Neuronal stem cell (in vitro differentiated cells): ENCODE data around the gene NCS1.

Source experiments
- DNase-seq: peaks from one replicate; pipeline ENCODE4 v3.0.0-alpha.2; 2013; ENCODE audit warnings: low spot score
- H2AFZ ChIP-seq: one replicate; pipeline ENCODE4 v1.6.1; 2013; ENCODE audit warnings: mild to moderate bottlenecking, low read length, inconsistent platforms
- H2AK5ac ChIP-seq: 2 replicates; pipeline ENCODE4 v1.6.1; 2013; ENCODE audit warnings: low read depth, mild to moderate bottlenecking, inconsistent platforms, low read length, moderate library complexity, mixed read lengths
- H2BK120ac ChIP-seq: 2 replicates; pipeline ENCODE4 v1.6.1; 2013; ENCODE audit warnings: low read depth, mild to moderate bottlenecking, inconsistent platforms, low read length, moderate library complexity, mixed read lengths
- H2BK12ac ChIP-seq: one replicate; pipeline ENCODE4 v1.6.1; 2013; ENCODE audit warnings: low read length, inconsistent platforms
- H2BK15ac ChIP-seq: 2 replicates; pipeline ENCODE4 v1.6.1; 2013; ENCODE audit warnings: mild to moderate bottlenecking, low read length, inconsistent platforms, mixed read lengths
- H2BK5ac ChIP-seq: one replicate; pipeline ENCODE4 v1.6.1; 2013; ENCODE audit warnings: inconsistent platforms, mild to moderate bottlenecking, low read length, moderate library complexity
- H3K14ac ChIP-seq: one replicate; pipeline ENCODE4 v1.6.1; 2013; ENCODE audit warnings: low read length, inconsistent platforms
- H3K18ac ChIP-seq: 2 replicates; pipeline ENCODE4 v1.6.1; 2013; ENCODE audit warnings: low read length, inconsistent platforms
- H3K23ac ChIP-seq: 2 replicates; pipeline ENCODE4 v1.6.1; 2013; ENCODE audit warnings: low read depth, mild to moderate bottlenecking, mixed read lengths, low read length, inconsistent platforms; ENCODE audit not compliant: poor library complexity
- H3K27ac ChIP-seq: replicated peaks from 3 replicates; pipeline ENCODE4 v1.5.1; 2013; ENCODE audit warnings: low read length, inconsistent platforms
- H3K27me3 ChIP-seq, 3 experiments: 2 replicates each; pipeline ENCODE4 v1.6.1; 2013; ENCODE audit warnings: low read length in 3 of 3, mild to moderate bottlenecking in 2 of 3, inconsistent platforms in 1 of 3, low read depth in 1 of 3, mixed read lengths in 1 of 3, moderate library complexity in 1 of 3; ENCODE audit not compliant: control insufficient read depth in 3 of 3, insufficient read depth in 3 of 3
- H3K36me3 ChIP-seq, 2 donors: replicated peaks in 1 of 2; 2 replicates each; pipeline ENCODE4 v1.6.1; 2013; ENCODE audit warnings: low read length in 2 of 2; ENCODE audit not compliant: control insufficient read depth in 2 of 2, insufficient read depth in 2 of 2
- H3K4ac ChIP-seq: 2 replicates; pipeline ENCODE4 v1.6.1; 2013; ENCODE audit warnings: inconsistent platforms, mild to moderate bottlenecking, low read length, moderate library complexity
- H3K4me1 ChIP-seq, 2 donors: 1 replicate in 1 of 2; 2 replicates in 1 of 2; pipeline ENCODE4 v1.6.1; 2013; ENCODE audit warnings: low read length in 2 of 2, low read depth in 1 of 2; ENCODE audit not compliant: control insufficient read depth in 2 of 2, insufficient read depth in 1 of 2
- H3K4me2 ChIP-seq: one replicate; pipeline ENCODE4 v1.6.1; 2013; ENCODE audit warnings: mild to moderate bottlenecking, low read length, inconsistent platforms; ENCODE audit not compliant: insufficient read depth, poor library complexity, severe bottlenecking
- H3K4me3 ChIP-seq, 2 donors: 2 replicates each; pipeline ENCODE4 v1.5.1; 2013; ENCODE audit warnings: low read length in 2 of 2, mild to moderate bottlenecking in 2 of 2, inconsistent platforms in 1 of 2, moderate library complexity in 1 of 2
- H3K79me1 ChIP-seq: one replicate; pipeline ENCODE4 v1.6.1; 2013; ENCODE audit warnings: low read depth, mild to moderate bottlenecking, inconsistent platforms, low read length, moderate library complexity
- H3K9ac ChIP-seq: one replicate; pipeline ENCODE4 v1.6.1; 2013; ENCODE audit warnings: mild to moderate bottlenecking, low read depth, low read length, inconsistent platforms; ENCODE audit not compliant: poor library complexity
- H3K9me3 ChIP-seq, 2 donors: replicated peaks in 1 of 2; 2 replicates each; pipeline versions ENCODE3 to v1.6.1; 2013; ENCODE audit warnings: low read length in 2 of 2, mild to moderate bottlenecking in 2 of 2, inconsistent platforms in 1 of 2, low read depth in 1 of 2, mixed read lengths in 1 of 2, moderate library complexity in 1 of 2; ENCODE audit not compliant: control insufficient read depth in 2 of 2, insufficient read depth in 1 of 2
- H4K8ac ChIP-seq: one replicate; pipeline ENCODE4 v1.6.1; 2013; ENCODE audit warnings: low read depth, mild to moderate bottlenecking, inconsistent platforms, low read length, moderate library complexity
- H4K91ac ChIP-seq: one replicate; pipeline ENCODE4 v1.6.1; 2013; ENCODE audit warnings: low read length, low read depth, mild to moderate bottlenecking, inconsistent platforms; ENCODE audit not compliant: poor library complexity
- WGBS, 2 donors: extraction: QIAGEN DNeasy Blood & Tissue Kit; methylation state at CpG; one replicate each; pipeline ENCODE4 v1.1.7; 2013; ENCODE audit warnings: missing lambda C conversion rate in 2 of 2, mixed read lengths in 1 of 2; ENCODE audit not compliant: insufficient read length in 2 of 2, insufficient replicate concordance in 1 of 2; ENCODE audit errors: extremely low coverage in 2 of 2; 5-methylcytosine and 5-hydroxymethylcytosine counted together

NCS1 gene

GRCh38 chr9:130138791-130139190, 33.4 kb upstream of the NCS1 start:
- Histone ChIP-seq H3K79me1 (no peaks in the 10 kb centered on the region), H3K14ac (no peak overlapping the region), H3K36me3 (peaks cover 1 to 24% of the 10 kb centered on the region in 2 donors), H3K18ac (no peak overlapping the region), H3K9ac (no peak overlapping the region), H2AK5ac (no peak overlapping the region), H3K23ac (no peak overlapping the region), H3K27me3 (no peaks in the 10 kb centered on the region), H2BK5ac (no peak overlapping the region), H2BK120ac (no peak overlapping the region), H3K4me2 (no peak overlapping the region), H2BK15ac (no peak overlapping the region), H3K4me3 (no peak overlapping the region), H4K91ac (no peak overlapping the region), H3K4me1 (peaks cover 28 to 34% of the 10 kb centered on the region in 2 donors), H3K27ac (peak overlapping the region; percentile 30), H3K4ac (no peak overlapping the region), H4K8ac (no peak overlapping the region), H2AFZ (no peak overlapping the region), H3K9me3 (no peaks in the 10 kb centered on the region), H2BK12ac (no peak overlapping the region)
- WGBS, 2 donors, result no CpG with 5 or more reads among the region's 6 CpGs
- DNase-seq, result no peak

- WGBS, 2 donors, result no CpG with 5 or more reads among the region's 10 CpGs
Measured at GRCh38 chr9:130139251-130139650, 33.0 kb upstream of the NCS1 start.

DNA sequence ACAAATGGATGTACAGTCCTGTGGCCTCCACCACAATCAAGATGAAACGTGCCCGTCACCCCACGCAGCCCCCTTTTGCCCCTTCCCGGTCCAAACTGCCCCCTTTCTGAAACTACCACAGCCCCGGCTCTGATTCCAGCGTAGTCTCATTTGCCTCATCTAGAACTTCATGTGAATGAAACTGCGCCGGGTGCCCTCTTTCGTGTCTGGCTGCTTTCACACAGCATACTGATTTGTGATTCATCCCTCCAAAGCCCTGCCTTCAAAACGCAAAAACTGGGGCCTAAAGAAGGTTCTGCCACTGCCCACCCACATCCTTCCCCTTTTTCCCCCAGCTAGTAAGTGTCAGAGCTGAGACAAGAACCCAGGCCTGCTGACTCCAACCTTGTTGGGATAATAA, 31.5 kb upstream of the NCS1 start:
- Histone ChIP-seq H2AK5ac (no peak overlapping the region), H3K36me3 (peaks cover 0 to 14% of the 10 kb centered on the region in 2 donors), H3K23ac (no peak overlapping the region), H3K4ac (no peak overlapping the region), H3K4me3 (no peak overlapping the region), H2BK15ac (no peak overlapping the region), H2BK12ac (no peak overlapping the region), H3K27ac (no peak overlapping the region), H3K14ac (no peak overlapping the region), H3K18ac (no peak overlapping the region), H2BK120ac (no peak overlapping the region), H3K9me3 (no peaks in the 10 kb centered on the region), H2BK5ac (no peak overlapping the region), H3K4me2 (no peak overlapping the region), H4K8ac (no peak overlapping the region), H3K27me3 (no peaks in the 10 kb centered on the region), H4K91ac (no peak overlapping the region), H3K9ac (no peak overlapping the region), H3K4me1 (peaks cover 32 to 37% of the 10 kb centered on the region in 2 donors), H2AFZ (no peak overlapping the region), H3K79me1 (no peaks in the 10 kb centered on the region)
- no CpG with 5 or more reads among the region's 10 CpGs for WGBS, 2 donors
- no peak for DNase-seq

More at GRCh38 chr9:130139251-130139650, 33.0 kb upstream of the NCS1 start:
- Histone ChIP-seq H3K9me3 (no peaks in the 10 kb centered on the region), H2BK12ac (no peak overlapping the region), H3K4ac (no peak overlapping the region), H3K4me3 (no peak overlapping the region), H2BK15ac (no peak overlapping the region), H3K27ac (no peak overlapping the region), H2BK120ac (no peak overlapping the region), H3K36me3 (peaks cover 1 to 24% of the 10 kb centered on the region in 2 donors), H3K23ac (peak overlapping the region; percentile 10), H4K91ac (no peak overlapping the region), H3K4me2 (no peak overlapping the region), H4K8ac (no peak overlapping the region), H3K79me1 (no peaks in the 10 kb centered on the region), H3K27me3 (no peaks in the 10 kb centered on the region), H3K4me1 (peaks cover 30 to 37% of the 10 kb centered on the region in 2 donors), H2AFZ (no peak overlapping the region), H2BK5ac (no peak overlapping the region), H3K18ac (peak overlapping the region; percentile 25), H3K14ac (no peak overlapping the region), H2AK5ac (peak overlapping the region; percentile 49), H3K9ac (no peak overlapping the region)
- DNase-seq, result no peak

- peak overlapping the region; percentile 57 for H2AFZ ChIP-seq
- no peak overlapping the region for H2BK120ac ChIP-seq
- H3K4me1 ChIP-seq, result peaks cover 30 to 37% of the 10 kb centered on the region in 2 donors
- H3K9me3 ChIP-seq, result no peaks in the 10 kb centered on the region
- peaks cover 0 to 3% of the 10 kb centered on the region in 2 donors for H3K36me3 ChIP-seq
- H3K4me2 ChIP-seq, result no peak overlapping the region
- H3K23ac ChIP-seq, result no peak overlapping the region
- no CpG with 5 or more reads among the region's 12 CpGs for WGBS, 2 donors
- no peak overlapping the region for H3K4me3 ChIP-seq
- H3K18ac ChIP-seq, result peak overlapping the region; percentile 50
- H2AK5ac ChIP-seq, result peak overlapping the region; percentile 11
- H4K8ac ChIP-seq, result peak overlapping the region; percentile 87
- no peak overlapping the region for H4K91ac ChIP-seq
- H3K79me1 ChIP-seq, result no peaks in the 10 kb centered on the region
- no peak overlapping the region for H3K4ac ChIP-seq
- no peak overlapping the region for H3K27ac ChIP-seq
- no peak overlapping the region for H2BK5ac ChIP-seq
- peak overlapping the region; percentile 22 for H2BK15ac ChIP-seq
- no peak for DNase-seq
- no peak overlapping the region for H2BK12ac ChIP-seq
- no peaks in the 10 kb centered on the region for H3K27me3 ChIP-seq
- no peak overlapping the region for H3K14ac ChIP-seq
- H3K9ac ChIP-seq, result no peak overlapping the region
Measured at GRCh38 chr9:130142056-130142455, 30.1 kb upstream of the NCS1 start.
